ENCODE data around the gene CCR1. TPM values are rescaled to one million over a fixed set of nuclear protein-coding genes. Genes with fewer than 3 reads are reported as not detected.

Gene CCR1
- total and polyA plus RNA-seq, 9 of the 15 experiments (the other 6 are each of a cell fraction or from before 2014, with no cell fraction given): not detected

- TF ChIP-seq ZBTB34 (CRISPR knock-in tag; IDR thresholded peaks at IDR 0.05) (no peak), NR0B1 (IDR thresholded peaks at IDR 0.05; ENCODE audit: partially characterized antibody) (no peak), GABPB2 (CRISPR knock-in tag; conservative IDR thresholded peaks at IDR 0.05) (no peak), CBX8 (IDR thresholded peaks at IDR 0.05; ENCODE audit: borderline replicate concordance, extremely low read depth, low read depth, low read length, poor library complexity, severe bottlenecking) (no peak), MECOM (CRISPR knock-in tag; IDR thresholded peaks at IDR 0.05) (no peak), ZNF639 (CRISPR knock-in tag; conservative IDR thresholded peaks at IDR 0.05 in 1 of 2, IDR thresholded peaks at IDR 0.05 in 1 of 2) (peak in 1 of 2 experiments; percentile 80; a peak in 2 of 4 replicates), ZEB2 (IDR thresholded peaks at IDR 0.05) (no peak), ZNF324 (CRISPR knock-in tag; IDR thresholded peaks at IDR 0.05) (peak; percentile 57; the same call in 1 of the 2 replicates), E2F5 (CRISPR knock-in tag; IDR thresholded peaks at IDR 0.05) (no peak), TFAP4 (CRISPR knock-in tag; IDR thresholded peaks at IDR 0.05; ENCODE audit: borderline replicate concordance) (no peak), MTA1 (IDR thresholded peaks at IDR 0.05; ENCODE audit: borderline replicate concordance) (no peak), NUFIP1 (IDR thresholded peaks at IDR 0.05; ENCODE audit: partially characterized antibody) (no peak), TGIF2 (CRISPR knock-in tag; IDR thresholded peaks at IDR 0.05) (no peak), ATF4 (CRISPR knock-in tag; IDR thresholded peaks at IDR 0.05) (peak; percentile 81), CGGBP1 (CRISPR knock-in tag; IDR thresholded peaks at IDR 0.05) (no peak), ZBED1 (IDR thresholded peaks at IDR 0.05) (no peak), LARP7 (IDR thresholded peaks at IDR 0.05) (no peak), ZBTB9 (CRISPR knock-in tag; IDR thresholded peaks at IDR 0.05) (peak; percentile 91), ETS2 (tag; IDR thresholded peaks at IDR 0.05; ENCODE audit: borderline replicate concordance, poor library complexity, severe bottlenecking) (no peak), ELF2 (CRISPR knock-in tag; IDR thresholded peaks at IDR 0.05) (no peak)
Observed at GRCh38 chr3:46235425-46235824, 27.3 kb upstream of the CCR1 start (continued).

All from K562 (cell line).